ENCODE data around the gene PRR5L.
A peak's percentile ranks its signal among the peaks of the same experiment; 100 is the strongest.

PRR5L gene

DNA sequence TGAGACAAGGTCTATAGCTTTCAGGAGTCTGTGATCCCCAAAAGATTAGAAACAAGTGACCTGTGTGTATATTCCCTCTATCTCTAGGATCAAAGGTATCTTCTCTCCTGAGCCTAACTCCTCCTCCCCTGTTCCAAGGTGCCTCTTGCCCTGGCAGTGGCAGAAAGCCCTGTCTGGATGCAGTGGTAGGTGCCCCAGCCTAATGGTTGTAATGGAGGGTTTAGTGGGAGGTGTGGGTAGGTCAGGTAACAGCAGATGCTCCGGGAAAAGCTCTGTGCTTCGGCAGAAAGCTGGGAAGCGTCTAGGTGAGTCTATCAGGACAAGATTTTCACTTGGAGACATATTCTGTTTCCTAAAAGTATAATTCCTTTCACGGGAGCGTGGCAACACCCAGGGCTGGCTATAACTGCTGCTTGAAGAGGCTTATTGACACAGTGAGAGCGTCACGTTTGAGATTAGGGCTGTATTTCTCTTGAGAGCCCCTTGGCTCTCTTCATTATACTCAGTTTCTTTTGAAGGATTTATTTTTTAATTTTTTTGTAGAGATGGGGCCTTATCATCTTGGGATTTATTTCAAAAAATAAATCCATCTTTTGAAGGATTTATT lies 49.5 kb downstream of the PRR5L start:
- no peak for DNase-seq
- in situ Hi-C loops (cut with HindIII; ENCODE audit: low pct_ligation_motif_present, low pct_unique_long_range_greater_than_20kb, low sequenced_read_pairs) = no loop called here

DNA sequence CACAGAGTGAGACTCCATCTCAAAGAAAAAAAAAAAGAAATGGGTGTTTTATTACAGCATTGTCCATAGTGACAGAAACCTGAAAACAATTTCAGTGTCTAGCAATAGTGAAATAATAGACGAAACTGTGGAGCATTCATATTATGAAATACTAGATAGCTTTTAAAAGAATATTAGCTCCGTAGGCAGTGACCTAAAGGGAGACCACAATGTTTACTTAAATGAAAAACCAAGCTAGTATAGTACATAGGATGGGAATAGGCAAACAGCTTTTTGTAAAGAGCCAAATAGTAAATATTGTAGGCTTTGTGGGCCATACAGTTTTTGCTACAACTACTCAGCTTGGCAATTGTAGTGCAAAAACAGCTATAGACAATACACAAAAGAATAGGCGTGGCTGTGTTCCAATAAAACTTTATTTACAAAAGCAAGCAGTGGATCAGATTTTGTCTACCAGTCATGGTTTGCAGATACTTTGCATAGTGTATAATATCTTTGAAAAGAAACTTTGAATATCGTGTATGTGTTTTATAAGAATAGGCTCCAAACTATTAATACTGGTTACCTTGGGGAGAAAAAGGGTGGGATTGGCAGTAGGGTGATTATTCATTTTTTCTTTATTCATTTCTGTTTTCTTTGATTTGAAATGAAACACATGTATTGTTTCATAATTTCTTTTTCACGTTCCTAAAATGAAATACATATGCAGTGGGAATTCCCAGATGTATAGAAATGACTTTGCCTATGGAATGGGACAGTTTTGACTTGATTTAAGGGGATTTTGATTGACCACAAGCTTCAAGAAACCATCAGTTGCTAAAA lies 50.7 kb downstream of the PRR5L start:
- no peak for DNase-seq
- in situ Hi-C loops (cut with HindIII; ENCODE audit: low pct_ligation_motif_present, low pct_unique_long_range_greater_than_20kb, low sequenced_read_pairs) = no loop called here

DNA sequence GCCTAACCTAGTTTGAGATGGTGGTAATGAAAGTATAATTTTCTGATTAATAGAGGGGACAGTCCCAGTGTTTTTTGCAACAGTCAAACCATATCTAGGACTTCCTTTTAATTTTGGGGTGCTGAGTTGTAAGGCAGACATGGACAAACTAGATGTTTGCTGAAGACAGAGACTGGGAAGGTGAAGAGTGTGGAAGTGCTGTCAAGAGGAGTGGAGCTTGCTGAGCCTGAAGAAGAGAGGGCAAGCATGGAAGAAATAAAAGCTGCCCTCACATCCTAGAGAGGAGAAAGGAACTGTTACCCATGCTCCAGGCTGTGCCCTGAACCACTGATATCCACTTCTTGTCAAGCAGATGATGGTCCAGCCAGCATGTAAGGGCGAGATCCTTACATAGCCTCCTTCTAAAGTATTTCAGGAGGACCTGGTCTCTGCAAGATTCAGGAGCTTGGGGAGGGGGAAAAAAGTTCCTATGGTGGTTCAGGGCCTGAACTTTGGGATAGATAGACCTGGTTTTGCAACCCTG lies 51.4 kb downstream of the PRR5L start:
- no peak for DNase-seq
- in situ Hi-C loops (cut with HindIII; ENCODE audit: low pct_ligation_motif_present, low pct_unique_long_range_greater_than_20kb, low sequenced_read_pairs) = no loop called here

DNA sequence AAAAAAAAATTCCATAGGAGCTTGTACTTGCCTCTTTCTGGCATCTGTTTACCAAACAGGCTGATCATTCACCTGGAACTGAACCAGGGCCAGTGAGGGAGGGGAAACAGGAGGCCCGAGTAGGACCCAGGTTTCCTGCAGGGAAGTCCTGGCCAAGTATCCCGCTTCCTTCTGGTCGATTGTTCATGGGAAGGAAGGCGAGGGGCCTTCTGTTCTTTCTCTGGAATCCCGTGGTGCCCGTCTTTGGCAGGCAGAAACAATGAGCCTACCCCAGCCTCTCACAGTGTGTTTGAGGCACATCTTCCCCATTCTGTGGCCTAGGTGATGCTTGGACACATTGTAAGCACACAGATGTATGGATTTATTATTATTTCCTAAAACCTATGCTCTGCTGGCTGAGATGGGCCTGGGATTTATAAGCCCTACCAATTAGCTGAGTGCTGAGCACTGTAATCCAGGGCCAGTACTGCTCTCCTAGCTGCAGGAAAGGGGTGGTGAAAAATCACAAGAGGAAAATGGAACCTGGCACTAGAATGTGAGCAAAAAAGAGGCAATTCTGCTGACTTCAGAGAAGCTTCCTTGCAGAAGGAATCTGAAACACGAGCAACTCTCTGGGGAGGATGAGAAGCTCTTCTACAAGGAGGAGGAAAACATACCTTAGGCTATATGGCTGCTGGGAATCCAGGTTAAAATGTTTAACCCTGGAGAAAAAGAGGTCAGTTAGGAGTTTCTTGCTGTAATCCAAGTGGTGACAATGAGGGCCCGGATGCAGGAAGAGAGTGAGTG lies 53.5 kb downstream of the PRR5L start:
- no peak for DNase-seq
- in situ Hi-C loops (cut with HindIII; ENCODE audit: low pct_ligation_motif_present, low pct_unique_long_range_greater_than_20kb, low sequenced_read_pairs) = no loop called here

DNA sequence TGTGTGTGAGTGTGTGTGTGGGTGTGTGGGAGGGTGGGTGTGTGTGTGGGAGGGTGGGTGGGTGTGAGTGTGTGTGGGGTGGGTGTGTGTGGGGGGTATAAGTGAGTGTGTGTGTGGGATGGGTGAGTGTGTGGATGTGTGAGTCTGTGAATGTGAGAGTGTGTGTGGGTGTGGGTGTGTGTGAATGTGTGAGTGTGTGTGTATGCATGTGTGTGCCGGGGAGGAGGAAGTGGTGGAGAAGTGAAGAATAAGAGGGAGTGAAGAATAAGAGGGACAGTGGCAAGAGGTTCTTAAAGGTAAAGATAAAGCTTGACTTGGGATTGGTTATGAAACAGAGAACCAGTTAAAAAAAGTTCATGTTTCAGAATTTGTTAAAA lies 54.0 kb downstream of the PRR5L start:
- in situ Hi-C loops (cut with HindIII; ENCODE audit: low pct_ligation_motif_present, low pct_unique_long_range_greater_than_20kb, low sequenced_read_pairs) = no loop called here
- no peak for DNase-seq

DNA sequence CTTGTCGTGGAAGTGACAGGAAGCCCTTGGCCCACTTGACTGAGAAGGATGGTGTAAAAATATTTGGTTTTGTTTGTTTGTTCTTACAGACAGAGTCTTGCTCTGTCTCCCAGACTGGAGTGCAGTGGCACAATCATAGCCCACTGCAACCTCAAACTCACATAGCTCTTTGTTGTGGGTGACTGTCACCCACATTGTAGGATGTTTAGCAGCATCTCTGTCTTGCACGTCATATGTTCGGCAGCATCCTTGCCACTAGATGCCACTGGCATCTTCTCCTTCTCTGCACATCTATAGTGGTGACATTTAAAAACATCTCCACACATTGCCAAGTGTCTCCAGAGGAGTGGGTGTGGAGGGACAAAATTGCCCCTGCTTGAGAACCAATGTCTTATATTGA lies 56.8 kb downstream of the PRR5L start:
- in situ Hi-C loops (cut with HindIII; ENCODE audit: low pct_ligation_motif_present, low pct_unique_long_range_greater_than_20kb, low sequenced_read_pairs) = no loop called here
- no peak for DNase-seq

DNA sequence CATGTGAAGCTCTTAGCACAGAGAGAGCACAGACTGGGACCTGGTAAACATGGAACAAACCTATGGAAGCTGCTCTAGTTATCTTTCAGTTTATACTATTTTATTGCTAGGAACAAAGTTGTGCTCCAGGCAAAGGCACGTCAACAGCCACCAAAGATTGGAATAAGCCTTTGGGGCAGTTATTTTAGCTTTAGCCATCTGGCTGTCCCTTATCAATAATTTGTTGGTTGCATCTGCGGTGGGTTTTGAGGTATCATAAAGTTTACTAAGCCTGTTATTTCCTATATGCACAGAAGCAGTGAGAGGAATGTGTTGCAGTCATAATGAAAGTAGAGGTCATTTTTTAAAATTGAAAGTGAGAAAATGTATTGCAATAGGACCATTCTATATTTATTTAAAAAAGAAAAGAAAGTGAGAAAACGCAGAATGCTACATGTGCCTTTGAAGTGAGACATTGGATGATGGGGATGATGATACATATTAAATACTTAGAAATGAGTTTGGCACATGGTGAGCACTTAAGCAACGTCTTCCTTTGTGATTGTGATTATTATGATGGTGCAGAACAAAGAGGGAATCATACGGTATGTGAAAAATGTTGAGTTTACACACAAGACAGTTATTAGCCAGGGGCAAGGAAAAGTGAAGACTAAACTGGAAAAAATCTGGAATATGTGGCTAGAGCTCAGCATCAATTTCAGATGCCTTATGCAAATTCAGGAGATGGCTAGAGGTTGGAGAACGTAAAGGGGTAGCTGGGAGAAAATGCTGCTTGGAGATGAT lies 58.3 kb downstream of the PRR5L start:
- DNase-seq = no peak
- in situ Hi-C loops (cut with HindIII; ENCODE audit: low pct_ligation_motif_present, low pct_unique_long_range_greater_than_20kb, low sequenced_read_pairs) = no loop called here

DNA sequence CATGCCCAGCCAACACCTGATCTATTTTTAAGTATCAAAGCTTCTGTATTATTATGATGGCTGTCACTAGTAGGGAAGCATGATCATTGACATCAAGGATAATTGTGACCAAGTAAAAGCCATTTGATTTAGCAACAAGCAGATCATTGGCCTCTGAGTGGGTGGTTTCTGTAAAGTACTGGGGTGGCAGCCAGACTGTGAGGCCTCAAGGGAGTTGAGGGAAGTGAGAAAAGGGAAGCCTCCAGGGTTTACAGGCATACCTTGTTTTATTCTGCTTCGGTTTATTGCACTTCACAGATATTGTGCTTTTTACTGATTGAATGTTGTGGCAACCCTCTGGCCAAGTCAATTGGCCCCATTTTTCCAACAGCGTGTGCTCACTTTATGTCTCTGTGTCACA lies 60.1 kb downstream of the PRR5L start:
- DNase-seq = no peak
- in situ Hi-C loops (cut with HindIII; ENCODE audit: low pct_ligation_motif_present, low pct_unique_long_range_greater_than_20kb, low sequenced_read_pairs) = no loop called here

DNA sequence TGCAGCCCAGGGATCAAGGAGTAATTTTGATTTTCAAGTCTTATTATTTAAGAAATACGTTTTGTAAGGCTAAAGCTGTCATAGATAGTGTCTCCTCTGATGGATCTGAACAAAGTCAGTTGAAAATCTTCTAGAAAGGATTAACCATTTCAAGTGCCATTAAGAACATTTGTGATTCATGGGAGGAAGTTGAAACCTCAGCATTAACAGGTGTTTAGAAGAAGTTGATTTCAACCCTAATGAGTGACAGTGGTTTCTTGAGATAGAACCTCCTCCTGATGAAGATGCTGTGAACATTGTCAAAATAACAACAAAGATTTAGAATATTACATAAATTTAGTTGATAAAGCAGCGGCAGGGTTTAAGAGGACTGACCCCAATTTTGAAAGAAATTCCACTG lies 61.7 kb downstream of the PRR5L start:
- DNase-seq = no peak
- in situ Hi-C loops (cut with HindIII; ENCODE audit: low pct_ligation_motif_present, low pct_unique_long_range_greater_than_20kb, low sequenced_read_pairs) = no loop called here

DNA sequence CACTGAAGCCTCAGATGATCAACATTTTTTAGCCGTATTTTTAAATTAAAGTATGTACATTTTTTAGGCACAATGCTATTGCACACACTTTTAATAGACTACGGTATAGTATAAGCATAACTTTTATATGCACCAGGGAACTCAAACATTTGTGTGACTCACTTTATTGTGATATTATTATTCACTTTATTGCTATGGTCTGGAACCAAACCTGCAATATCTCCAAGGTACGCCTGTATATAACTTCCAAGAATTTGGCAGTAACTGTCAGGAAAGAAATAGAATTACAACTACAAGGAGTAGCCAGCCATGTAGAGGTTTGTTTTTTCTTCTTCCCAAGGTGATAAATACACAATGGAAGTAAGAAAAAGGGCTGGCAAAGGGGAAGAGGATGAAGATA lies 62.3 kb downstream of the PRR5L start:
- DNase-seq = no peak
- in situ Hi-C loops (cut with HindIII; ENCODE audit: low pct_ligation_motif_present, low pct_unique_long_range_greater_than_20kb, low sequenced_read_pairs) = no loop called here

DNA sequence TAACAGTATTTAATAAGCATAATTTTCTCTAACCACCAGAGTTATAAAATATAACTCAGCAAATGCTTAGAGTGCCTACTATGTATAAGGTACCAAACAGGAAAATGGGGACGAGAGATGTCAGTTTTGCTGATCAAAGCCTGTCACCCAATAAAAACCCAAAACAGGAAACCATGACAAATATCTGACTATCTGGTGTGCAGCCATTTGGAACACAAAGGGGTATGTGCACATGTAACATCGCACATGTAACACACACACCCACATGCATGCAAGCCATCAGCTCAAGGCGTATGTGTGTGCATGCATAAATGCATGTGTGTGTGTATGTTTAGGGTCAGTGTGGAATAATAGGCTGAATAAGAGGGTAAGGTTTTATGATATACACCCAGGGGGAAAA lies 64.2 kb downstream of the PRR5L start:
- DNase-seq = no peak
- in situ Hi-C loops (cut with HindIII; ENCODE audit: low pct_ligation_motif_present, low pct_unique_long_range_greater_than_20kb, low sequenced_read_pairs) = no loop called here

DNA sequence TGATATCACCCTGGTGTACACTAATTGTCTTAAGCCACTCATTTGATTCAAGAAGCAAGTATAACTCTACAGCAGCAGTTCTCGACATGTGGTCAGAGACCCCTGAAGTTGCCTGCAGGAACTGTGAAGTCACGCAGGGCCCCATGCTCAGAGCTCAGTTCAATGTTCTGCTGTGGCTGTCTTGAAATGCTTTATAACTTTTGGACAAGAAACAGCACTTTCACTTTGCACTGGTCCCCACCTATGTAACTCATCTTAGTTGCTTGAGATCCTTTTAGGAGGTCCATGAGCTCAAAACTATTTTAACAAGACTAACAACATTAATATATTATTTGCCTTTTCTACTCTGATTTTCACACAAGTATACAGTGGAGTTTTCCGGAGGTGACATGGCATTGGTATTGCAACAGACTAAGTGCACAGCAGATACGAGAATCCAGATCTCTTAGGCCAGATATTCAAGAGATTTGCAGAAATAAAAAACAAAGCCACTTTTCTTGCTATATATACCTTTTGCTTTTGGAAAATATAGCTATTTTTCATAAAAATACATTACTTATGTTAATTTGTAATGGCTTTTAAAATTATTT lies 64.8 kb downstream of the PRR5L start:
- in situ Hi-C loops (cut with HindIII; ENCODE audit: low pct_ligation_motif_present, low pct_unique_long_range_greater_than_20kb, low sequenced_read_pairs) = no loop called here

DNA sequence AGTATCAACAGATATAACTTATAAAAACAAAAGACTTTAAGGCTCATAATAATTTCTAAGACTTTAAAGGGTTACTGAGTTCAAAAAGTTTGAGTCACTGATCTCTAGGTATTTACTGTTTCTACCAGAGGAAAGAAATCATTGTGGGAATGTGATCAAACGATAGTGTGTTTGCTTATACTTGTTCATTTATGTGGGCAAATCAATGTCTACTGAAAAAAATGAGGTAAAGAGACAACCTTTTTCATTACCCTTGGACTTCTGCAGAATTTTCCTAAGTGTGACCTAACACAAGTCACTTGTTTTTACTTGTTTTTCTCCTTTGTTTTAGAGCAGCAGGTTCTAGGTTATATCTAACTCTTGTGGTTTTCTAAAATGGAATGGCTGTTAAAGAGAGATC lies 65.4 kb downstream of the PRR5L start:
- peak; percentile 28 for DNase-seq
- in situ Hi-C loops (cut with HindIII; ENCODE audit: low pct_ligation_motif_present, low pct_unique_long_range_greater_than_20kb, low sequenced_read_pairs) = no loop called here

More for the DNA sequence above, 64.8 kb downstream of the PRR5L start:
- peak; percentile 28 for DNase-seq

DNA sequence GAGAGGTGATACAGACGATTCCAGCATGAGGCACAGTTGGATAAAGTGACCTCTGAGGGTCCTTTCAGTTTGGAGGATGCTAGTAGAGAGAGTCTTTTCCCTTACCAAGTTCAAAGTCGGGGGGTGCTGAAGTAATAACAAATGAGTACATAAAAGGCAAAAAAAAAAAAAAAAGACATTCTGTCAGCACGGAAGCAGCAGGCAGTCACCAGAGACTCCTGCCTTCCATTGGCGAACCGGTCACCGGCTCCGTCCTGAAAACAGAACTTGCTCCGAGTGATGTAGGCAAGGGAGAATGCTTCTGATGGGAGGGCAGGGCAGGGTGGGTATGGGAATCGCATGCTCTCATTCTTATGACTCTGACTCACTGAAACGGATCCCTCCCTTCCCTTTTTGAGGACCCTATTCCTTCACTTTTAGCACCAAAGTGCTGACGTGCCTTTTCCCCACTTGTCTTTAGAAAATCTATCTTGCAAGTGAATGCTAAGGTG lies 65.9 kb downstream of the PRR5L start:
- peak; percentile 83 for DNase-seq
- in situ Hi-C loops (cut with HindIII; ENCODE audit: low pct_ligation_motif_present, low pct_unique_long_range_greater_than_20kb, low sequenced_read_pairs) = no loop called here

DNA sequence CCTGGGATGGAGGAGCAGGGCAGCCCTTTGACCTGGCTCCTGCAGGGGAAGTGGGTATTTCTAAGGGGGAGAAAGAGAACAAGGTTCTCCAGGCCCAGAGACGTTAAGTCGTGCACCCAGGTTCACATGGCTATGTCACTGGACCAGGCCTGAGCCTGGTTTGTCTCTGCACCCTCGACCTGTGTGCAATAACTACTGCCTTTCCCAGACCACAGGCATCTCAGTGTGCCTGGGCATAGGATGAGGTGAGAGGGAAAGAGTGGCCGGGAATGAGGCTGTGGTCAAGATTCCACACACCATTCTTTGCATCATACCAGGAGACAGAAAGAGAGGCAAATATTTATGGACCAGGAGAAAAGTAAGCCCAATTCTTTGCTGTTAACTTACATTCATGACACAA lies 66.8 kb downstream of the PRR5L start:
- DNase-seq = peak; percentile 82
- in situ Hi-C loops (cut with HindIII; ENCODE audit: low pct_ligation_motif_present, low pct_unique_long_range_greater_than_20kb, low sequenced_read_pairs) = no loop called here

DNA sequence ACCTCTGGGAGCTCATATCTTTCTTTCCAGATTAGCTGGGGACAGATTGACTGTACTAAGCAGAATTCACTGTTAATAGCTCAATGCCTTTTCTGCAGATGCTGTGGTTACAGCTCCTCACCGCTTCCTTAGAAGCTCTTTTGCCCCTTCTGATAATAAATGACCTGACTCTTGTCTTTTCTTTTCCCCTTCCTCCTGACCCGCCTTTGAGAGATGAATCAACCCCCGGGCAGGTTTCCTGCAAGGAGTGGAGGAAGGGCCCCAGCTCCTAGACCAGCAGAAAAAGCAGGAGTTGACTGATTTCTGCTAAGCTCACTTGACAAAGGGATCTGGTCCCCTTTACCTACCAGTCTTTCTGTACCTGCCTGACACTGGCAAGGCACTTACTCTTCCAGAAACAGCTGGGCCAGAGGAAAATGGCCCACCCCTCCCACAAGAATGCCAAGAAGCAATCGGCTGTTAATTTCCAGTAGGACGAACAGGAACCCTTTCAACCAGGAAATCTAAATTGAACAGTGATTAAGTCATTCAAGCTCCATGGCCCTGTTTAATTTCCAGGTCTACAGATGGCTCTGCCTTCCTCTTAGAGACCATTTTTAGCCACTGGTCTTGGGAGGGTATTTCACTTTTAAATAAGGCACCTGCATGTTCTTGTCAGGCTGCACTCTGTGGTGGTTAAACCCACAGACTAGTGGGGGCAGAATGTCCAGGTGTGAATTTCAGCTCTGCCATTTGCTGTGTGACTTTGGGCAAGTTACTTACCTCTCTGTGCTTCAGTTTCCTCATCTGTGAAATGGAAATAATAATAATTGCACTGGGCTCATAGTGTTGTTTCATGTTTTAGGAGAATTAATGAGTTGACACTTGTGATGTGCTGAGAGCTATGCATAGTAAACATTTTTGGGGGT lies 67.5 kb downstream of the PRR5L start:
- DNase-seq = peak; percentile 55
- in situ Hi-C loops (cut with HindIII; ENCODE audit: low pct_ligation_motif_present, low pct_unique_long_range_greater_than_20kb, low sequenced_read_pairs) = no loop called here

DNA sequence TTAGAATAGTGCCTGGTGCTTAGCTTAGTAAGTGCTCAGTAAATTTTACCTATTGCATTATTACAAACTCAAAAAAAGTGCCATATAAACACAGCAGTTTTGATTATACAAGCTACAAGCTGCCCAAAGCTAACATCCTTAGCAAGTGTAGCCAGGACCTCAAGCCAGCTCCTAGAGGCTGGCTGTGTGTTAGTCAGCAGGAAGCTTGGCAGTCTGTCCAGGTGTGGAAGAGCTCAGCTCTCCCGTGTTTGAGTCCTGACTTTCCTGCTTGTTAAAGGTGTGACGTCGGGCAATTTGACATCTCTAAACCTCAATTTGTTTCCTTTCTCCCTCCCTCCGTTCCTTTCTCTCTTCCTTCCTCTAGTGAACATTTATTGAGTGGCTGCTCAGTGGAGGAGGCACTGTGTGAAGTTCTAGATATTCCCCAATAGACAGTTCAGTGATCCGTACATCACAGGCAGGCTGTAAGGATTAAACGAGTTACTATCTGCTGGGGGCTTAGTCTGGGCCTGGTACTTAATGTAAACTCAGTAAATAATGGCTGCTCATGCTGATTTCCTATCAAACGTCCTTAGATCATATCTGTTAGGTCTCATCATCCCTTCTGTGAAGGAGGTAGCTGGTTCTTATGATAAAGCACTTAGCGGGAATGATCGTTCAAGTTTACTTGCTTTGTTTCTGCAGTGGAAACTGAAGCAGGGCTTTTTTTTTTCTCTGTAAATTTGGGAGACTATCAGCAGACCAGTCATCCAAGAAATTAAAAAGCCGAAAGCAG lies 68.7 kb downstream of the PRR5L start:
- in situ Hi-C loops (cut with HindIII; ENCODE audit: low pct_ligation_motif_present, low pct_unique_long_range_greater_than_20kb, low sequenced_read_pairs) = no loop called here
- peak; percentile 14 for DNase-seq

Data from ACHN (cell line).